ENCODE results near the gene FUBP3.

FUBP3 gene

GRCh38 chr9:130634801-130635200 is 55.4 kb downstream of the FUBP3 start:
- no peak for DNase-seq

GRCh38 chr9:130635306-130635705 is 55.9 kb downstream of the FUBP3 start:
- no peak for DNase-seq

GRCh38 chr9:130635721-130636647 is 56.6 kb downstream of the FUBP3 start:
- DNase-seq: no peak

GRCh38 chr9:130636648-130637020 is 57.3 kb downstream of the FUBP3 start:
- DNase-seq: no peak

GRCh38 chr9:130638284-130639123 is 59.1 kb downstream of the FUBP3 start:
- no peak for DNase-seq

- DNase-seq: no peak
Observed at GRCh38 chr9:130639124-130639765, 59.9 kb downstream of the FUBP3 start.

- DNase-seq: no peak
Observed at GRCh38 chr9:130639866-130640555, 60.6 kb downstream of the FUBP3 start.

GRCh38 chr9:130640681-130641080 is 61.3 kb downstream of the FUBP3 start:
- no peak for DNase-seq

GRCh38 chr9:130642926-130643325 is 63.5 kb downstream of the FUBP3 start:
- DNase-seq: no peak

GRCh38 chr9:130651221-130651620 is 71.8 kb downstream of the FUBP3 start:
- no peak for DNase-seq

GRCh38 chr9:130651752-130652151 is 72.4 kb downstream of the FUBP3 start:
- DNase-seq: no peak

GRCh38 chr9:130654879-130655278 is 75.5 kb downstream of the FUBP3 start:
- DNase-seq: no peak

GRCh38 chr9:130658893-130659698 is 79.7 kb downstream of the FUBP3 start:
- no peak for DNase-seq

GRCh38 chr9:130659699-130660248 is 80.4 kb downstream of the FUBP3 start:
- DNase-seq: no peak

- DNase-seq: no peak
Observed at GRCh38 chr9:130660326-130660682, 80.9 kb downstream of the FUBP3 start.

- DNase-seq: no peak
Observed at GRCh38 chr9:130660683-130661450, 81.5 kb downstream of the FUBP3 start.

- no peak for DNase-seq
Observed at GRCh38 chr9:130661451-130662098, 82.2 kb downstream of the FUBP3 start.

GRCh38 chr9:130662099-130662969 is 83.0 kb downstream of the FUBP3 start:
- no peak for DNase-seq

GRCh38 chr9:130662970-130663257 is 83.5 kb downstream of the FUBP3 start:
- DNase-seq: no peak
